PFSK-1 (cell line): ENCODE results near the gene IQGAP2.

Source experiments
- POLR2AphosphoS5 ChIP-seq: IDR thresholded peaks from 2 replicates; pipeline ENCODE4 v1.6.1; 2012; ENCODE audit warnings: low read depth, mild to moderate bottlenecking, control low read depth, low read length, moderate library complexity
- TAF1 ChIP-seq: IDR thresholded peaks from 2 replicates; pipeline ENCODE4 v1.6.1; 2012; ENCODE audit warnings: low read length, control low read depth, borderline replicate concordance; ENCODE audit not compliant: insufficient read depth

DNA sequence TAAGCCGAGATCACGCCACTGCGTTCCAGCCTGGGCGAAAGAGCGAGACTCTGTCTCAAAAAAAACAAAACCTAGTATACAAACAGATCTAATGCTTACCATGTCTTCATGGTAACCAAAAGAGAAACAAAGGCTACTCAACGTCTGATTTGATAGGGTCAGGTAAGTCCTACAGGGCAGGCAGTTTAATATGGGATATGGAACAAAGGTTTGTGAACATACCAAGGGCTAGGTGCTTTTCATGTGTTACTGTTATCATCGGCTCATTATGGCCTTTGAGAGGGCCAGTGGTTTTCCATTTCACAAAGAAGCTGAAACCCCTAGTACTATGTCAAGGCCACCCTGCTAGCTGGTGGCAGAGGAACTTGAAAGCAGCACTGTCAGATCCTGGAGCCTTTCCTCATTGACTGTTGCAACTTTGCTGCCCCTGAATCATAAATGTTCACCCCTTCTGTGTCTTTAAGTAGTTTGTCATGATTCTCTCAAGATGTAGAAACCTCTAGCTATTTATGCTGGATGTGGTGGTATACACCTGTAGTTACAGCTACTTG is 5.1 kb downstream of the IQGAP2 start:
- no peak for TF ChIP-seq TAF1
- TF ChIP-seq POLR2AphosphoS5 = no peak
